Hepatocyte (in vitro differentiated cells): ENCODE measurements around the gene DOK6. TPM values are rescaled to one million over a fixed set of nuclear protein-coding genes. Genes with fewer than 3 reads are reported as not detected.

Experiments used
- DNase-seq: peaks from one replicate; pipeline ENCODE4 v3.0.0-alpha.2; 2016; ENCODE audit warnings: low spot score
- H2AFZ ChIP-seq: fragments of 200-600 bp; sonication (generic); 2 replicates; pipeline ENCODE4 v1.6.0; 2016; ENCODE audit warnings: antibody characterized with exemption, mild to moderate bottlenecking
- H3K27ac ChIP-seq: fragments of 200-600 bp; sonication (generic); 2 replicates; pipeline ENCODE4 v1.5.1; 2016; ENCODE audit warnings: mild to moderate bottlenecking
- H3K27me3 ChIP-seq: fragments of 200-600 bp; sonication (generic); 2 replicates; pipeline ENCODE4 v1.6.1; 2016
- H3K36me3 ChIP-seq: fragments of 200-600 bp; sonication (generic); replicated peaks from 2 replicates; pipeline ENCODE4 v1.5.1; 2016; ENCODE audit warnings: low read depth; ENCODE audit not compliant: insufficient read depth
- H3K4me1 ChIP-seq: fragments of 200-600 bp; sonication (generic); 2 replicates; pipeline ENCODE4 v1.5.1; 2016; ENCODE audit warnings: mild to moderate bottlenecking, moderate library complexity; ENCODE audit not compliant: insufficient read depth
- H3K4me2 ChIP-seq: fragments of 200-600 bp; sonication (generic); 2 replicates; pipeline ENCODE4 v1.6.0; 2016
- H3K4me3 ChIP-seq: fragments of 200-600 bp; sonication (generic); 2 replicates; pipeline ENCODE4 v1.5.1; 2016; ENCODE audit warnings: mild to moderate bottlenecking
- H3K79me2 ChIP-seq: fragments of 200-600 bp; sonication (generic); 2 replicates; pipeline ENCODE4 v1.6.0; 2017; ENCODE audit warnings: mild to moderate bottlenecking
- H3K9me2 ChIP-seq: fragments of 200-600 bp; sonication (generic); replicated peaks from 2 replicates; pipeline ENCODE4 v1.6.0; 2017; ENCODE audit warnings: mild to moderate bottlenecking; ENCODE audit not compliant: insufficient read depth
- H3K9me3 ChIP-seq: fragments of 200-600 bp; sonication (generic); 2 replicates; pipeline ENCODE4 v1.5.1; 2016; ENCODE audit warnings: low read depth, mild to moderate bottlenecking
- H4K20me1 ChIP-seq: fragments of 200-600 bp; sonication (generic); 2 replicates; pipeline ENCODE4 v1.6.0; 2016; ENCODE audit warnings: mild to moderate bottlenecking; ENCODE audit not compliant: insufficient read depth, poor library complexity, severe bottlenecking
- EZH2 ChIP-seq: fragments of 200-600 bp; sonication (generic); IDR thresholded peaks from 2 replicates; pipeline ENCODE4 v1.6.1; 2016; ENCODE audit warnings: antibody characterized with exemption, mild to moderate bottlenecking, borderline replicate concordance
- EZH2phosphoT487 ChIP-seq: fragments of 200-600 bp; sonication (generic); IDR thresholded peaks from one replicate; pipeline ENCODE4 v1.6.1; 2018; ENCODE audit warnings: antibody characterized with exemption, mild to moderate bottlenecking, low read depth, moderate library complexity; ENCODE audit not compliant: unreplicated experiment, severe bottlenecking
- WGBS: methylation state at CpG from one replicate; pipeline ENCODE4 v1.1.6; 2016; ENCODE audit warnings: low lambda C conversion rate; ENCODE audit errors: missing lambda C conversion rate; 5-methylcytosine and 5-hydroxymethylcytosine counted together
- polyA plus RNA-seq: library from polyadenylated mRNA; unstranded; fragments of >200 nt; fragmentation: Nextera tagmentation; extraction: Ambion mirVana; gene quantifications from 2 replicates; pipeline ENCODE4 v1.2.1, GENCODE V29; 2016
- total RNA-seq: library from RNA; depleted of rRNA; stranded (reverse); fragments of >200 nt; gene quantifications from 2 replicates; pipeline ENCODE4 v1.2.3, GENCODE V29; 2014
- TF ChIP-seq, protein P1 (sequence below): fragments of 200-600 bp; sonication (generic); IDR thresholded peaks from 2 replicates; pipeline ENCODE4 v1.5.1; 2016; ENCODE audit warnings: antibody characterized with exemption, mild to moderate bottlenecking; ENCODE audit not compliant: poor library complexity

Gene DOK6
- total and polyA plus RNA-seq, 2 experiments from 2014 or later, result 2.6 to 4.0 TPM

GRCh38 chr18:69626643-69627242 is 226.1 kb downstream of the DOK6 start:
- Histone ChIP-seq H3K4me1 (no peaks in the 10 kb centered on the region), H3K27ac (no peak overlapping the region), H3K9me3 (no peaks in the 10 kb centered on the region), H3K27me3 (no peaks in the 10 kb centered on the region), H2AFZ (no peak overlapping the region), H4K20me1 (no peaks in the 10 kb centered on the region), H3K4me3 (no peak overlapping the region), H3K79me2 (no peaks in the 10 kb centered on the region), H3K36me3 (no peaks in the 10 kb centered on the region), H3K4me2 (no peak overlapping the region), H3K9me2 (no peaks in the 10 kb centered on the region)
- DNase-seq, result no peak
- TF ChIP-seq EZH2, result no peak
- no peak for TF ChIP-seq EZH2phosphoT487
- TF ChIP-seq, protein P1, sequence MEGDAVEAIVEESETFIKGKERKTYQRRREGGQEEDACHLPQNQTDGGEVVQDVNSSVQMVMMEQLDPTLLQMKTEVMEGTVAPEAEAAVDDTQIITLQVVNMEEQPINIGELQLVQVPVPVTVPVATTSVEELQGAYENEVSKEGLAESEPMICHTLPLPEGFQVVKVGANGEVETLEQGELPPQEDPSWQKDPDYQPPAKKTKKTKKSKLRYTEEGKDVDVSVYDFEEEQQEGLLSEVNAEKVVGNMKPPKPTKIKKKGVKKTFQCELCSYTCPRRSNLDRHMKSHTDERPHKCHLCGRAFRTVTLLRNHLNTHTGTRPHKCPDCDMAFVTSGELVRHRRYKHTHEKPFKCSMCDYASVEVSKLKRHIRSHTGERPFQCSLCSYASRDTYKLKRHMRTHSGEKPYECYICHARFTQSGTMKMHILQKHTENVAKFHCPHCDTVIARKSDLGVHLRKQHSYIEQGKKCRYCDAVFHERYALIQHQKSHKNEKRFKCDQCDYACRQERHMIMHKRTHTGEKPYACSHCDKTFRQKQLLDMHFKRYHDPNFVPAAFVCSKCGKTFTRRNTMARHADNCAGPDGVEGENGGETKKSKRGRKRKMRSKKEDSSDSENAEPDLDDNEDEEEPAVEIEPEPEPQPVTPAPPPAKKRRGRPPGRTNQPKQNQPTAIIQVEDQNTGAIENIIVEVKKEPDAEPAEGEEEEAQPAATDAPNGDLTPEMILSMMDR, result no peak
- WGBS, result 79% methylated on average over 4 of the region's 4 CpGs

GRCh38 chr18:69628774-69629359 is 228.2 kb downstream of the DOK6 start:
- no peak overlapping the region for H3K4me2 ChIP-seq
- H3K9me2 ChIP-seq, result no peaks in the 10 kb centered on the region
- 89% methylated on average over 2 of the region's 2 CpGs for WGBS
- H3K4me1 ChIP-seq, result no peaks in the 10 kb centered on the region
- no peaks in the 10 kb centered on the region for H3K9me3 ChIP-seq
- H3K27me3 ChIP-seq, result no peaks in the 10 kb centered on the region
- no peak overlapping the region for H3K4me3 ChIP-seq
- no peak overlapping the region for H2AFZ ChIP-seq
- no peak overlapping the region for H3K27ac ChIP-seq
- H4K20me1 ChIP-seq, result no peaks in the 10 kb centered on the region
- no peaks in the 10 kb centered on the region for H3K79me2 ChIP-seq
- H3K36me3 ChIP-seq, result no peaks in the 10 kb centered on the region
- TF ChIP-seq, protein P1, result no peak
- TF ChIP-seq EZH2 (no peak), EZH2phosphoT487 (no peak)
- DNase-seq, result no peak

DNA sequence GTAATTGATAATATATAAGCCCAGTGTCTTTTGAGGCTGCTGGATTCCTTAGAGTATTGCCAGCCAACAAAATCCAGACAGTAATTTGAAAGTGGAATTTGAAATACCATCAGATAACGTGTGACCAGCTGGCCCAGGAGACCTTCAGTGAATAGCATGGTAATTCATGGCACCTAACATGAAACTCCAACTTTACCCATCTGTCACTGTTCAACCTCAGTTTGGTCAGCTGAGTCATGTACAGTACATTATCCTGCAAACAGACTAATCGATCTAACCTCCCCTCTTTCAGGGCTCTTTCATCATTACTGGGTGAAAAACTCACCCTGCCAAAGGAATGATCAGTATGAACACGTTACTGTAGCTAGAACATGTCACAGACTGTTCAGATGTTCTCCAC is 230.6 kb downstream of the DOK6 start:
- no peaks in the 10 kb centered on the region for H3K9me3 ChIP-seq
- no peak overlapping the region for H3K4me2 ChIP-seq
- no peak overlapping the region for H3K27ac ChIP-seq
- H3K36me3 ChIP-seq, result no peaks in the 10 kb centered on the region
- no peaks in the 10 kb centered on the region for H4K20me1 ChIP-seq
- no peak overlapping the region for H2AFZ ChIP-seq
- H3K4me3 ChIP-seq, result no peak overlapping the region
- DNase-seq, result no peak
- WGBS, result 70% methylated on average over 3 of the region's 3 CpGs
- no peaks in the 10 kb centered on the region for H3K79me2 ChIP-seq
- TF ChIP-seq EZH2, result no peak
- TF ChIP-seq, protein P1, result no peak
- TF ChIP-seq EZH2phosphoT487, result no peak
- H3K9me2 ChIP-seq, result no peaks in the 10 kb centered on the region
- no peaks in the 10 kb centered on the region for H3K4me1 ChIP-seq
- no peaks in the 10 kb centered on the region for H3K27me3 ChIP-seq
